Prostate gland (tissue), 2 donors: ENCODE measurements around the gene GP2. TPM values are rescaled to one million over a fixed set of nuclear protein-coding genes. Genes with fewer than 3 reads are reported as not detected.
"Not testable (repeated sequence)": the region's sequence is repeated elsewhere in the genome, so short reads cannot be mapped to it uniquely, and the experiment has no call there.

ENCODE experiments used
- DNase-seq: peaks from one replicate; pipeline ENCODE4 v3.0.0-alpha.2; 2019; ENCODE audit warnings: low spot score
- H3K27ac ChIP-seq, 2 donors: fragments of 200-600 bp; sonication (generic); 2 replicates each; pipeline ENCODE4 v1.5.1; 2017 to 2019
- H3K27me3 ChIP-seq: fragments of 200-600 bp; sonication (generic); replicated peaks from 2 replicates; pipeline ENCODE4 v1.5.1; 2019; ENCODE audit not compliant: insufficient read depth
- H3K36me3 ChIP-seq, 2 donors: fragments of 200-600 bp; sonication (generic); 1 replicate in 1 of 2; 2 replicates in 1 of 2; pipeline versions ENCODE4 v1.5.1 to v1.8.1; 2017 to 2019
- H3K4me1 ChIP-seq: fragments of 200-600 bp; sonication (generic); replicated peaks from 2 replicates; pipeline ENCODE4 v1.5.1; 2019
- H3K4me3 ChIP-seq, 2 donors: fragments of 200-600 bp; sonication (generic); 2 replicates each; pipeline ENCODE4 v1.5.1; 2017 to 2019
- H3K9me3 ChIP-seq: fragments of 200-600 bp; sonication (generic); 2 replicates; pipeline ENCODE4 v1.5.1; 2017
- POLR2A ChIP-seq: fragments of 450-650 bp; IDR thresholded peaks from one replicate; pipeline ENCODE4 v1.6.1; 2016; ENCODE audit warnings: antibody characterized with exemption, mild to moderate bottlenecking
- POLR2AphosphoS5 ChIP-seq: sonication (generic); formaldehyde crosslinking; IDR thresholded peaks from one replicate; pipeline ENCODE4 v1.6.1; 2017; ENCODE audit warnings: antibody characterized with exemption
- WGBS: methylation state at CpG from one replicate; pipeline ENCODE4 v1.1.5; 2018; 5-methylcytosine and 5-hydroxymethylcytosine counted together
- intact Hi-C: fragments of 100-400 bp; cut with DNase I; formaldehyde crosslinking; loops from one replicate; pipeline ENCODE4 v1.14.2; 2022
- total RNA-seq, 2 donors: library from RNA; depleted of rRNA; stranded (reverse); fragments of >200 nt; gene quantifications; one replicate each; pipeline ENCODE4 v1.1.0, GENCODE V29; 2016
- TF ChIP-seq, protein P1 (sequence below), 4 experiments: fragments of 200-600 bp in 2 of 4; fragments of 450-650 bp in 2 of 4; sonication (generic) in 2 of 4; IDR thresholded peaks; 1 replicate in 3 of 4; 2 replicates in 1 of 4; pipeline ENCODE4 v1.5.1; 2016 to 2019; ENCODE audit warnings: antibody characterized with exemption in 4 of 4, mild to moderate bottlenecking in 2 of 4, moderate library complexity in 2 of 4

GP2 gene
- total RNA-seq, 2 donors from 2014 or later, result 29.8 to 971 TPM

DNA sequence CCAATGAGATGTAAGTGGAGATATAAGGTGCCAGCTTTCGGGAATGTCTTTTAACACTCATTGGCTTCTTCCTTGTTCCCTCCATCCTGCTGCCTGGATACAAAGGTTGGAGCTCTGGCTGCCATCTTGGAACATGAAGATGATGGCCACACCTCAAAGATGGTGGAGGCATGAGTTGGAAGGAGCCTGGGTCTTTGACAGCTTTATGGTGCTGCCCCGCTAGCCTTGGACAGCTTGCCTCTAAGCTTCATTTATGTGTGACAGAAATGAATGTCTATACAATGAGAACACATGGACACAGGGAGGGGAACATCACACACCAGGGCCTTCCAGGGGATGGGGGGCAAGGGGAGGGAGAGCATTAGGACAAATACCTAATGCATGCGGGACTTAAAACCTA, 13.6 kb downstream of the GP2 start:
- Histone ChIP-seq H3K4me3 (no peak overlapping the region), H3K4me1 (peaks cover 9% of the 10 kb centered on the region), H3K36me3 (no peaks in the 10 kb centered on the region), H3K27ac (no peak overlapping the region), H3K9me3 (no peaks in the 10 kb centered on the region), H3K27me3 (no peaks in the 10 kb centered on the region)
- intact Hi-C loops, result no loop called here
- WGBS, result 92% methylated on average over 3 of the region's 3 CpGs
- TF ChIP-seq POLR2AphosphoS5, result no peak
- TF ChIP-seq, protein P1, sequence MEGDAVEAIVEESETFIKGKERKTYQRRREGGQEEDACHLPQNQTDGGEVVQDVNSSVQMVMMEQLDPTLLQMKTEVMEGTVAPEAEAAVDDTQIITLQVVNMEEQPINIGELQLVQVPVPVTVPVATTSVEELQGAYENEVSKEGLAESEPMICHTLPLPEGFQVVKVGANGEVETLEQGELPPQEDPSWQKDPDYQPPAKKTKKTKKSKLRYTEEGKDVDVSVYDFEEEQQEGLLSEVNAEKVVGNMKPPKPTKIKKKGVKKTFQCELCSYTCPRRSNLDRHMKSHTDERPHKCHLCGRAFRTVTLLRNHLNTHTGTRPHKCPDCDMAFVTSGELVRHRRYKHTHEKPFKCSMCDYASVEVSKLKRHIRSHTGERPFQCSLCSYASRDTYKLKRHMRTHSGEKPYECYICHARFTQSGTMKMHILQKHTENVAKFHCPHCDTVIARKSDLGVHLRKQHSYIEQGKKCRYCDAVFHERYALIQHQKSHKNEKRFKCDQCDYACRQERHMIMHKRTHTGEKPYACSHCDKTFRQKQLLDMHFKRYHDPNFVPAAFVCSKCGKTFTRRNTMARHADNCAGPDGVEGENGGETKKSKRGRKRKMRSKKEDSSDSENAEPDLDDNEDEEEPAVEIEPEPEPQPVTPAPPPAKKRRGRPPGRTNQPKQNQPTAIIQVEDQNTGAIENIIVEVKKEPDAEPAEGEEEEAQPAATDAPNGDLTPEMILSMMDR (IDR thresholded peaks at IDR 0.05), result no peak
- no peak for TF ChIP-seq POLR2A
- DNase-seq, result no peak

DNA sequence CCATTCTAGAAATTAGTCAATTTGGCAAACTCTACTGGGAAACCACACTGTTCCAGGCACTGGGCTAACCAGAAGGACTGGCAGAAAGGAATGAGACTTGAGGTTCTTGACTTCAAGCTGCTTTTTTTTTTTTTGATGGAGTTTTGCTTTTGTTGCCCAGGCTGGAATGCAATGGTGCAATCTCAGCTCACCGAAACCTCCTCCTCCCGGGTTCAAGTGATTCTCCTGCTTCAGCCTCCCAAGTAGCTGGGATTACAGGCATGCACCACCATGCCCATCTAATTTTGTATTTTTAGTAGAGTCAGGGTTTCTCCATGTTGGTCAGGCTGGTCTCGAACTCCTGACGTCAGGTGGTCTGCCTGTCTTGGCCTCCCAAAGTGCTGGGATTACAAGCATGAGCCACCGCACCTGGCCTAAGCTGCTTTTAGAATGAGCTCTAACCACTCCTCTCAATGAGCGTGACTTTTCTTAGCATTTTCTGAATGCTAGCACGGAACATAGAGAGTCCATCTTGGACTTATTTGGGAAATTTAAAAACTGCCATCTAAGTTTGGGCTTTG, 14.7 kb downstream of the GP2 start:
- peak overlapping the region; percentile 2 to 62 for H3K27ac ChIP-seq
- H3K4me1 ChIP-seq, H3K9me3 ChIP-seq, DNase-seq, H3K36me3 ChIP-seq, H3K4me3 ChIP-seq, intact Hi-C loops, H3K27me3 ChIP-seq: not testable (repeated sequence)
- 96% methylated on average over 7 of the region's 7 CpGs for WGBS

DNA sequence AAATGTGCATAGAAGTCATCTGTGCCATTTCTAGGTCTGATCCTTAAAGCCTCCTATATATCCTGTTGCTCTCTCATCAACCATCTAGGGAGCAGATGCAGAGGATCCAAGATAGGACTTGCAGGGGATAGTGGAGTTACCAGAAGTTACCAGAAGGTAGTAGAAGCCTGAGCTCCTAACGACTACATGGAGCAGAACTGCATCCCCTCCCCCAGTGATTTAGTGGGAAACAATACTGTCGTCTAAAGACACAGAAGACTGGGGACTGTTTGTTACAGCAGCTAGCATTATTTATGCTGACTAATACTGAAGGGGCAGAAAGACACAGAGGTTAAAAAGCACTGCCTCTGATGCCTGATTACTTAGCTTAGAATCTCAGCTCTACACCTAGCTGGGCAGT, 15.8 kb downstream of the GP2 start:
- WGBS, result 66% methylated on average over 2 of the region's 2 CpGs
- H3K4me1 ChIP-seq, result peaks cover 9% of the 10 kb centered on the region
- no peak overlapping the region for H3K4me3 ChIP-seq
- peak overlapping the region in 1 of 2 donors; percentile 62 for H3K27ac ChIP-seq
- DNase-seq, result no peak
- TF ChIP-seq, protein P1 (IDR thresholded peaks at IDR 0.05), result no peak
- TF ChIP-seq POLR2AphosphoS5 (no peak), POLR2A (no peak)
- H3K27me3 ChIP-seq, result no peaks in the 10 kb centered on the region
- intact Hi-C loops, result no loop called here
- no peaks in the 10 kb centered on the region for H3K36me3 ChIP-seq
- no peaks in the 10 kb centered on the region for H3K9me3 ChIP-seq

DNA sequence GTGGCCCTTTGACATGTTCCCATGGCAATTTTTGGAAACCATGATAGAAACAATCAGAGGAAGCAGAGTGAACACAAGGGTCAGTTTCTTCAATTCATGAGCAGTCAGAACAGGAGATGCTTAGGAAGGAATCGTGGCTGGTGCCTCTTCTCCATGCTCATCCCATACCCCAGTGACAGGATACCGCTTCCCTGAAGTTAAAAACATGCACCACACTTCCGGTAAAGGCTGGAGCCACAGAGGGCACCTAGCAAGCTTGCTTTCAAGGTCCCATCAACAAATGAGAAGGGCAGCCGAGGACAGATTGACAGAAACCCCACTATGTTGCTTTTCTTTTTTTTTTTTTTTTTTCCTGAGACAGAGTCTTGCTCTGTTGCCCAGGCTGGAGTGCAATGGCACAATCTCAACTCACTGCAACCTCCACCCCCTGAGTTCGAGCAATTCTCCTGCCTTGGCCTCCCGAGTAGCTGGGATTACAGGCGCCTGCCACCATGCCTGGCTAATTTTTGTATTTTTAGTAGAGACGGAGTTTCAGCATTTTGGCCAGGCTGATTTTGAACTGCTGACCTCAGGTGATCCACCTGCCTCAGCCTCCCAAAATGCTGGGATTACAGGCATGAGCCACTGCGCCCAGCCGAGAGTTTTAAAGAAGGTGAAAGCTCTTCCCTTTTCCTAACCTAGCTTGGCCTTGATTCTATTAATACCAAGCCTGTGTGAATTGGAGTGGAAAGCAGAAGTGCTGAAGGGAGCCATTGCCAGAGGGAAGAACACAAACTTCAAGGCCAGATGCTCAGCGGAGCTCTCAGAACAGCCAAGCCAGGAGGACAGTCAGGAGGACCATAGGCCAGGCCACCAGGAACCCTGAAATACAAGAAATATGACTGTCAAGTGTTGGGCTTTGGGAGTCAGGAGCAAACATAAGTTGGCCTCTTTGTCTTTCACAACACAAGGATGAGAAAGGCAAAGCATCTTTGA, 16.6 kb downstream of the GP2 start:
- no peak overlapping the region for H3K4me3 ChIP-seq
- DNase-seq, result no peak
- WGBS, result 87% methylated on average over 11 of the region's 11 CpGs
- H3K4me1 ChIP-seq, result peaks cover 9% of the 10 kb centered on the region
- H3K27me3 ChIP-seq, result no peaks in the 10 kb centered on the region
- TF ChIP-seq POLR2A (no peak), POLR2AphosphoS5 (no peak)
- TF ChIP-seq, protein P1 (IDR thresholded peaks at IDR 0.05), result no peak
- H3K27ac ChIP-seq, result peak overlapping the region; percentile 16 to 62
- H3K9me3 ChIP-seq, result no peaks in the 10 kb centered on the region
- H3K36me3 ChIP-seq, result no peaks in the 10 kb centered on the region
- intact Hi-C loops, result no loop called here

DNA sequence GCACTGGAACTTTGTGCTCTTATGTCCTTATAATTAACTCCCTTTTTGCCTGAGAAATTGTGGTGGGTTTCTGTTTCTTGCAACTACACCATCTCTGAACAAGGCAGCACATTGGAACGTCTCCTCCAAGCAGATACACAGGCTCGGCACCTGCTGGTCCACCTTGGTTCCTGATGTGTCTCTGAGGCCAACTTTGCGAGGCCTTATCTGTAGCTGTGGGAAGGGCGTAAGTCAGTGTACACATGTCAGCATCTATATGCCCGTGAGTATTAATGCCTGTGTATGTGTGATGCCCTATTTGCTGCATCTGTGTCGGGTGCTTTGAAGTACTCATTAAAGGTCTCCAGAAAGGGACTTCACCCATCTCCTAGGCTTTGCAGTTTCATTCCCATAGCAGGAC, 17.5 kb downstream of the GP2 start:
- Histone ChIP-seq H3K4me1 (peaks cover 9% of the 10 kb centered on the region), H3K9me3 (no peaks in the 10 kb centered on the region), H3K27me3 (no peaks in the 10 kb centered on the region), H3K4me3 (no peak overlapping the region), H3K36me3 (no peaks in the 10 kb centered on the region), H3K27ac (peak overlapping the region in 1 of 2 donors; percentile 51)
- no peak for DNase-seq
- intact Hi-C loops, result no loop called here
- WGBS, result 67% methylated on average over 6 of the region's 6 CpGs
- no peak for TF ChIP-seq POLR2AphosphoS5
- TF ChIP-seq, protein P1 (IDR thresholded peaks at IDR 0.05), result no peak
- no peak for TF ChIP-seq POLR2A
